HepG2 (cell line): Measurements from ENCODE around the gene ACSM3. TPM values are rescaled to one million over a fixed set of nuclear protein-coding genes. Genes with fewer than 3 reads are reported as not detected.

Experiments
- ZNF460 ChIP-seq: sonication (generic); formaldehyde crosslinking; IDR thresholded peaks from 2 replicates; pipeline ENCODE4 v1.5.1; 2020; ENCODE audit warnings: missing genetic modification reagents, mild to moderate bottlenecking, borderline replicate concordance
- ZNF549 ChIP-seq: sonication (generic); formaldehyde crosslinking; IDR thresholded peaks from 2 replicates; pipeline ENCODE4 v1.5.0; 2020; ENCODE audit warnings: missing genetic modification reagents
- polyA plus RNA-seq, 8 experiments: library from polyadenylated mRNA; depleted of rRNA in 3 of 8; stranded (reverse) in 7 of 8; unstranded in 1 of 8; fragments of >200 nt; fragmentation: Illumina TruSeq in 4 of 8; extraction: Trizol in 4 of 8; gene quantifications; 2 replicates each; pipeline versions ENCODE4 v1.2.1 to v1.2.3, GENCODE V29; 2011 to 2016; ENCODE audit warnings: low read depth in 4 of 8, missing spikeins in 1 of 8, mixed read lengths in 1 of 8; ENCODE audit not compliant: insufficient read depth in 1 of 8
- total RNA-seq, 5 experiments: library from RNA; depleted of rRNA; stranded (reverse); fragments of >200 nt; fragmentation: Illumina TruSeq; extraction: Trizol; gene quantifications; 2 replicates each; pipeline ENCODE4 v1.2.3, GENCODE V29; 2016; ENCODE audit warnings: low read depth in 1 of 5
- TF ChIP-seq, protein P1 (sequence below): sonication (generic); formaldehyde crosslinking; IDR thresholded peaks from 2 replicates; pipeline ENCODE4 v1.4.0; 2020; ENCODE audit warnings: mild to moderate bottlenecking, missing genetic modification reagents
- TF ChIP-seq, protein P2 (sequence below): sonication (generic); formaldehyde crosslinking; IDR thresholded peaks from 2 replicates; pipeline ENCODE4 v1.4.0; 2020; ENCODE audit warnings: missing genetic modification reagents

Gene ACSM3
- total and polyA plus RNA-seq, 2 of the 13 experiments (the other 11 are each of a cell fraction or from before 2014, with no cell fraction given), result 74.0 to 108 TPM

DNA sequence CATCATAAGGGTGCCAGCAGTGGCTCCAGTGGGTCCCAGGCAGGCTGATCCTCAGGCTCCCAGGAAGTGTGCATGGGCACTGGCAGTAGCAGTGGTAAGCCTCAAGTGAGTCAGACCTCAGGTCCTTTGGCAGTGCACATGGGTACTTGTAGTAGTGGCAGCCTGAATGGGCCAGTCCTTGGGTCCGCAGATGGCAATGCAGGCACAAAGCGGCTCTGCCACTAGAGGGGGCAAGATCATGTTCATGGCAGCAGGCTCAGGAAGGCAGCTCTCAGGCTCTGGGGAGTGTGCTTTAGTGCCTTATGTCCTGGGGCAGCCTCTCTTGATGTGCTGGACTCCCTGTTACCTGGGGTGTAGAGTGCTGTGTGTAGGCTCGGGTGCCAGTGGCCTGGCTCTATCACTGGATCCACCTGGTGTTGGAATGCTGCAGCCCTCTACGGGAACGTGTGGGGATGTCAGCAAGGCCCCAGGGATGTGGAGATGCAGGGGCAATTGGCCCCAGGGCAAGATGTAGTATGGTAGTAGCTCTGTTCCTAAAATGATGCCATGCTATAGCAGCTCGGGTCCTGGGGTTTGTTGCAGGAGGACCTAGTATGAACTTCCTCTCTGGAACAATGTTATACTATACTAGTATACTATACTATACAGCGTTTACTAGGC, 11.0 kb downstream of the ACSM3 start (continued):
- TF ChIP-seq, protein P1, sequence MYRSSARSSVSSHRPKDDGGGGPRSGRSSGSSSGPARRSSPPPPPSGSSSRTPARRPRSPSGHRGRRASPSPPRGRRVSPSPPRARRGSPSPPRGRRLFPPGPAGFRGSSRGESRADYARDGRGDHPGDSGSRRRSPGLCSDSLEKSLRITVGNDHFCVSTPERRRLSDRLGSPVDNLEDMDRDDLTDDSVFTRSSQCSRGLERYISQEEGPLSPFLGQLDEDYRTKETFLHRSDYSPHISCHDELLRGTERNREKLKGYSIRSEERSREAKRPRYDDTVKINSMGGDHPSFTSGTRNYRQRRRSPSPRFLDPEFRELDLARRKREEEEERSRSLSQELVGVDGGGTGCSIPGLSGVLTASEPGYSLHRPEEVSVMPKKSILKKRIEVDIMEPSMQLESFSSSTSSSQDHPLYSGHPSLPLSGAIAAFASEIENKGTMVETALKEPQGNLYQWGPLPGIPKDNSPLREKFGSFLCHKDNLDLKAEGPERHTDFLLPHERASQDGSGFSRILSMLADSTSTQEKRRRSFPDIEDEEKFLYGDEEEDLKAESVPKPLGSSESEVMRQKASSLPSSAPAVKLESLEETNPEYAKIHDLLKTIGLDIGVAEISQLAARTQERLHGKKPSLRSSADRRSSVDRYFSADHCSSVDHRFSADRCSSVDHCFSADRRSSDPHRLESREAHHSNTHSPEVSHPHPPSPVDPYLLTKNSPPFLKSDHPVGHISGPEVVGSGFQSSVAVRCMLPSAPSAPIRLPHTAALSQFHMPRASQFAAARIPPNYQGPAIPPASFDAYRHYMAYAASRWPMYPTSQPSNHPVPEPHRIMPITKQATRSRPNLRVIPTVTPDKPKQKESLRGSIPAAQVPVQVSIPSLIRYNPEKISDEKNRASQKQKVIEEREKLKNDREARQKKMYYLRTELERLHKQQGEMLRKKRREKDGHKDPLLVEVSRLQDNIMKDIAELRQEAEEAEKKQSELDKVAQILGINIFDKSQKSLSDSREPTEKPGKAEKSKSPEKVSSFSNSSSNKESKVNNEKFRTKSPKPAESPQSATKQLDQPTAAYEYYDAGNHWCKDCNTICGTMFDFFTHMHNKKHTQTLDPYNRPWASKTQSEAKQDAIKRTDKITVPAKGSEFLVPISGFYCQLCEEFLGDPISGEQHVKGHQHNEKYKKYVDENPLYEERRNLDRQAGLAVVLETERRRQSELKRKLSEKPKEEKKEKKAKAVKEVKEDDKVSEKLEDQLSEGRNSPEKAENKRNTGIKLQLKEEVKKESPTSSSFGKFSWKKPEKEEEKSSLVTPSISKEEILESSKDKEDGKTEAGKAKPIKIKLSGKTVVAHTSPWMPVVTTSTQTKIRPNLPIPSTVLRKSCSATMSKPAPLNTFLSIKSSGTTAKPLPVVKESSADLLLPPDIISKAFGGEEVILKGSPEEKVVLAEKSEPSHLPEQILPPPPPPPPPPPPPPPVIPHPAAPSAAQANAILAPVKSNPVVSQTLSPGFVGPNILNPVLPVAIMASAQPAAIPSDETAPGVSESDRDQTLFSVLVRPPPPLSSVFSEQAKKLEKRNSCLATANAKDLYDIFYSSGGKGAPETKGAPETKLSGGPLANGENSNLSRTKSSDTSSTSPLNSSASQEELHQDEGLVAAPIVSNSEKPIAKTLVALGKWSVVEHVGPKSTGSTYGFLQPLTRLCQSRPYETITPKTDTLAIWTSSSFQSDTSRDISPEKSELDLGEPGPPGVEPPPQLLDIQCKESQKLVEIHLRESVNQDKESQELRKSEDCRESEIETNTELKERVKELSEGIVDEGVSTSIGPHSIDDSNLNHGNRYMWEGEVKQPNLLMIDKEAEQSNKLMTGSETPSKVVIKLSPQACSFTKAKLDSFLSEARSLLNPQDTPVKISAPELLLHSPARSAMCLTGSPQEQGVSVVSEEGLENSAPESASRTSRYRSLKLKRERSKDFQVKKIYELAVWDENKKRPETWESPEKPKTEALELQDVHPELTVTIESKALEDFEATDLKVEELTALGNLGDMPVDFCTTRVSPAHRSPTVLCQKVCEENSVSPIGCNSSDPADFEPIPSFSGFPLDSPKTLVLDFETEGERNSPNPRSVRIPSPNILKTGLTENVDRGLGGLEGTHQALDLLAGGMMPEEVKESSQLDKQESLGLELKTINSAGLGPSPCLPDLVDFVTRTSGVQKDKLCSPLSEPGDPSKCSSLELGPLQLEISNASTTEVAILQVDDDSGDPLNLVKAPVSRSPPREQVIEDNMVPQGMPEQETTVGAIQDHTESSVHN (CRISPR knock-in tag), result no peak
- TF ChIP-seq ZNF549 (no peak), ZNF460 (no peak)
- TF ChIP-seq, protein P2, sequence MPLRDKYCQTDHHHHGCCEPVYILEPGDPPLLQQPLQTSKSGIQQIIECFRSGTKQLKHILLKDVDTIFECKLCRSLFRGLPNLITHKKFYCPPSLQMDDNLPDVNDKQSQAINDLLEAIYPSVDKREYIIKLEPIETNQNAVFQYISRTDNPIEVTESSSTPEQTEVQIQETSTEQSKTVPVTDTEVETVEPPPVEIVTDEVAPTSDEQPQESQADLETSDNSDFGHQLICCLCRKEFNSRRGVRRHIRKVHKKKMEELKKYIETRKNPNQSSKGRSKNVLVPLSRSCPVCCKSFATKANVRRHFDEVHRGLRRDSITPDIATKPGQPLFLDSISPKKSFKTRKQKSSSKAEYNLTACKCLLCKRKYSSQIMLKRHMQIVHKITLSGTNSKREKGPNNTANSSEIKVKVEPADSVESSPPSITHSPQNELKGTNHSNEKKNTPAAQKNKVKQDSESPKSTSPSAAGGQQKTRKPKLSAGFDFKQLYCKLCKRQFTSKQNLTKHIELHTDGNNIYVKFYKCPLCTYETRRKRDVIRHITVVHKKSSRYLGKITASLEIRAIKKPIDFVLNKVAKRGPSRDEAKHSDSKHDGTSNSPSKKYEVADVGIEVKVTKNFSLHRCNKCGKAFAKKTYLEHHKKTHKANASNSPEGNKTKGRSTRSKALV (CRISPR knock-in tag), result no peak
